ENCODE data around the gene TMCC1. TPM values are rescaled to one million over a fixed set of nuclear protein-coding genes. Genes with fewer than 3 reads are reported as not detected.

The TMCC1 gene
- total RNA-seq, 1 donor from 2014 or later = 42.3 TPM

GRCh38 chr3:129632556-129632955 is 261.0 kb downstream of the TMCC1 start:
- H3K27me3 ChIP-seq = no peaks in the 10 kb centered on the region
- H3K4me3 ChIP-seq = no peak overlapping the region
- TF ChIP-seq CTCF (IDR thresholded peaks at IDR 0.05) = no peak
- intact Hi-C loops (cut with DNase I) = loop anchor here (10.0 kb wide), 1 partner anchor 302 kb away; no protein-coding TSS in a partner anchor
- no peak for DNase-seq
- no peaks in the 10 kb centered on the region for H3K9me3 ChIP-seq
- no peak for ATAC-seq
- peaks cover 6% of the 10 kb centered on the region for H3K4me1 ChIP-seq
- H3K36me3 ChIP-seq = no peaks in the 10 kb centered on the region
- no peak overlapping the region for H3K27ac ChIP-seq

GRCh38 chr3:129632056-129632455 is 261.5 kb downstream of the TMCC1 start:
- DNase-seq = no peak
- Histone ChIP-seq H3K27ac (no peak overlapping the region), H3K4me3 (no peak overlapping the region), H3K9me3 (no peaks in the 10 kb centered on the region), H3K27me3 (no peaks in the 10 kb centered on the region), H3K36me3 (no peaks in the 10 kb centered on the region), H3K4me1 (peaks cover 11% of the 10 kb centered on the region)
- no peak for TF ChIP-seq CTCF (IDR thresholded peaks at IDR 0.05)
- intact Hi-C loops (cut with DNase I) = loop anchor here (10.0 kb wide), 1 partner anchor 303 kb away; no protein-coding TSS in a partner anchor
- no peak for ATAC-seq

GRCh38 chr3:129629011-129629410 is 264.5 kb downstream of the TMCC1 start:
- Histone ChIP-seq H3K4me3 (no peak overlapping the region), H3K4me1 (peaks cover 37% of the 10 kb centered on the region), H3K36me3 (no peaks in the 10 kb centered on the region), H3K27me3 (no peaks in the 10 kb centered on the region), H3K27ac (no peak overlapping the region), H3K9me3 (no peaks in the 10 kb centered on the region)
- TF ChIP-seq CTCF (IDR thresholded peaks at IDR 0.05) = no peak
- no peak for DNase-seq
- no peak for ATAC-seq
- intact Hi-C loops (cut with DNase I) = no loop called here

- H3K4me3 ChIP-seq = peak overlapping the region; percentile 64
- no peaks in the 10 kb centered on the region for H3K27me3 ChIP-seq
- peaks cover 46% of the 10 kb centered on the region for H3K4me1 ChIP-seq
- H3K9me3 ChIP-seq = no peaks in the 10 kb centered on the region
- intact Hi-C loops (cut with DNase I) = no loop called here
- ATAC-seq (no peak), DNase-seq (no peak)
- no peaks in the 10 kb centered on the region for H3K36me3 ChIP-seq
- no peak for TF ChIP-seq CTCF (IDR thresholded peaks at IDR 0.05)
- peak overlapping the region; percentile 99 for H3K27ac ChIP-seq
These were observed 265.4 kb downstream of the TMCC1 start for GRCh38 chr3:129628169-129628522.

GRCh38 chr3:129627350-129628168 is 266.0 kb downstream of the TMCC1 start:
- Histone ChIP-seq H3K4me1 (peaks cover 50% of the 10 kb centered on the region), H3K4me3 (peak overlapping the region; percentile 64), H3K9me3 (no peaks in the 10 kb centered on the region), H3K36me3 (no peaks in the 10 kb centered on the region), H3K27ac (peak overlapping the region; percentile 99), H3K27me3 (no peaks in the 10 kb centered on the region)
- peak; percentile 86 for DNase-seq
- peak; percentile 76 for TF ChIP-seq CTCF (IDR thresholded peaks at IDR 0.05)
- intact Hi-C loops (cut with DNase I) = no loop called here
- ATAC-seq = peak; percentile 60
